GM18867 (cell line): ENCODE results near the gene SNED1.
"Not testable (repeated sequence)": the region's sequence is repeated elsewhere in the genome, so short reads cannot be mapped to it uniquely, and the experiment has no call there.

Experiments used
- ATAC-seq: cut with Tn5 transposase; IDR thresholded peaks from one replicate; pipeline ENCODE4 v1.9.1; 2021; ENCODE audit warnings: mild to moderate bottlenecking, moderate library complexity; ENCODE audit not compliant: unreplicated experiment

SNED1 gene

DNA sequence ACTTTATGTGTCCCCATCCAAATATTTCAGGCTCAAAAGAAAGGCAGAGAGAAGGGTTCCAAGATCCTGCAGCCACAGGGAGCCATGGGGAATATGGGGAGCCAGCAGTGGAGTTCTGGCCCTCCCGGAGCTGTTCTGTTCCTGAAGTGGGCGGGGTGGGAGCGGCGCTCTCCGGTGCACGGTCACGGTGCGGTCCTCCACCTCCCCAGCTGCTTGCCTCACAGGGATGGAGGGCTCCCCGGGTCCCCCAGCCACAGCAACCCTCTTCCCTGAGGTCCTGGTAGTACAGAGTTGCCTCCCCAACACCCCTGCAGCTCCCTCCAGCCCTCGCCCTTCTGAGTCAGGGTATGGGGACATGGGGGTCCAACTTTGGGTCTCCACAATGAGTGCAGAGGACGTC lies 26.2 kb upstream of the SNED1 start:
- no peak for ATAC-seq

DNA sequence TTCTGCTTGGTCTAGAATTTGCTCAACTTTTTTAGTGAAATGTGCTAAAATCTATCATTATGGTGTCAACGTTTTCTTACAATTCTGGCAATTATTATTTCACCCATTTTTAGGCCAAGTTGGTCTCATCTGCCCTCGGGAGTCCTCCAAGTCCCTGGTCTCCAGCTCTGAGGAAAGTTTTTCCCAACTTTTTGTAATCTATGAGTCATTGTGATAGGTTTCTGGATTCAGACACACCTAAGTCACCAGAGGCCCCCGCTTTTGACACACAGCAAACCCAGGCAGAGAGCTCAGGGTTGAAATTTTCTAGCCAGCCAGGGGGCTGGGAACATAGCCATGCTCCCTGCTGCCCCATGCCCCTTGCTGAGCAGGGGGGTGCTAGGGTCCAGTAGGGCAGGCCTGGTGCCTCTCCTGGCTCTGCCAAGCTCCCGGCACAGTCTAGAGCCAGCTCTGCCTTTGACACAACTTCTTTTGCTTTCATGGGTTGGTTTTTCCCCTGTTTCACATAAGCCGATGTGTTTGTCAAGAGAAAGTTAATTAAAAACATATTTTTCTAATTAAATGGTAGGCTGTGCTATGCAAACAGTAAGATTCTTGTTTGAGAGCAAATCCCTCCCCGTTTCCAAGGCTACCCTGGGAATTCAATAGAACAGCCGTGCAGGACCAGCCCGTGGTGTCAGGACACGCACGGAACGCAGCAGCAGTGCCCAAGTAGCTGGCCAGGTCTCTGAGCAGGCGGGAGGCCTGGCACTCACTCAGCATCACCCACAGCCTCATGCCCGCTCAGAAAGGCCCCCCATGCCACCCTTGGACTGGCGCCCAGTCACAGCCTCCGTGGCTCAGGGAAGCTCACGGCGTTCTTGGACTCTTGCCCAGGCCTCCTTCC lies 25.5 kb upstream of the SNED1 start:
- no peak for ATAC-seq

DNA sequence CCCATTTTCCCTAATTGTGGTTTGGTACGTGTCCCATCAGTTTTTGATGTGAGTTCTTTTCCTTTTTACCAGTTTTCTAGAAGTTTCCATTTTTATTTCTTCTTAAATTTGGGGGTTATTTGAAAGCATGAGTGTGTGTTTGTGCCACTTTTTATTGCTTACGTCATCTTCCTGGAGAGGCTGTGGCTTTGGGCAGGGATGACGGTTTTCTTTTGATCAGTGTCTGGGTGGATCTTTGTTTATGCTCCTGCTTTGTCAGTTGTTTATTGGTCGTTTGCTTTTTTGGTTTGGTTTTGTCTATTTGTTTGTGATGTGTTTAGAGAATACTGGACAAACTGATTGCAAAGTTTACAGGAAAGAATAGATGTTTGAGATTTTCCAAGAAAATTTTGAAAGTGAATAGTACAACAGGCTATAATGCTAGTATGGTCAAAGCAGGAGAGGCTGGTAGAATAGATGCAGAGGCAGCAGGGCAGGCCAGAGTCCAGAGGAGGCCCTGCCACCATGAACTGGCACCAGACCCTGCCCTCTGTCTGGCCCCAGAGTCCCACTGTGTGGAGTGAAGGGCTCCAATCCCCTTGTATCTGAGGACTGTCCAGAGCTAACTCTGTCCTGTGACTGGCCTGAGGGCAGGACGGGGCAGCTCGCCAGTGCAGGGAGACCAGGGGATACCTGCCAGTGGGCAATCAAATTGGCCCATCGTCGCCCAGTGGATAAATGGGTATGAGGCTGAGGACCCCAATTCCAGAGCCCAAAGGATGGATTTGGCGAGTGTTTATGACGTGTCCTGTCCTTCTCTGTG lies 23.4 kb upstream of the SNED1 start:
- ATAC-seq, result no peak

DNA sequence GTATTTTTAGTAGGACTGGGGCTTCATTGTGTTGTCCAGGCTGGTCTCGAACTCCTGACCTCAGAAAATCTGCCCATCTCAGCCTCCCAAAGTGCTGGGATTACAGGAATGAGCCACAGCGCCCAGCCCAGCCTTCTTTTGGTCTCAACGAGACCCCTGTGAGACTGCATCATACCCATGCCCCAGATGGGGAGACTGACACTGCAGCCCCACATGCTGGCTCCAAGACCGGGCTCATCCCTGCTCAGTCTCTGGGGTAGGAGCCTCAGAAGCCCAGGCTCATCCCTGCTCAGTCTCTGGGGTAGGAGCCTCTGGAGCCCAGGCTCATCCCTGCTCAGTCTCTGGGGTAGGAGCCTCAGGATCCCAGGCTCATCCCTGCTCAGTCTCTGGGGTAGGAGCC lies 22.5 kb upstream of the SNED1 start:
- not testable (repeated sequence) for ATAC-seq

DNA sequence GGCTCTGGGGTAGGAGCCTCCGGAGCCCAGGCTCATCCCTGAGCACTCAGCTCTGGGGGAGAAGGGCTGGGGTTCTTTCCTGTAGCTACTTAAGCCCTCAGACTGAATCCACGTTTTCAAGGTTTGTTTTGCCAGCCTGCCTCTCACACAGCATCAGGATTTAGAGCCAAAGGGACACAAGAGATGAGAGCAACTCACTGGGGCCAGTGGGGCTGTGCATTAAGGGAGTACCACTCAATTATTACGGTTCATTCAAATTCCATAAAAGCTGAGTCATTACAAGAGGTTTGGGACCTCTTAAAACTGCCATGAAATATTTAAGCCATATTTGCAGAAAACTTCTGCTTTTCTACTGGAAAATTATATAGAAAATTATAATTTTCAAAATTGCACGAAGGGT lies 17.1 kb upstream of the SNED1 start:
- ATAC-seq, result no peak

DNA sequence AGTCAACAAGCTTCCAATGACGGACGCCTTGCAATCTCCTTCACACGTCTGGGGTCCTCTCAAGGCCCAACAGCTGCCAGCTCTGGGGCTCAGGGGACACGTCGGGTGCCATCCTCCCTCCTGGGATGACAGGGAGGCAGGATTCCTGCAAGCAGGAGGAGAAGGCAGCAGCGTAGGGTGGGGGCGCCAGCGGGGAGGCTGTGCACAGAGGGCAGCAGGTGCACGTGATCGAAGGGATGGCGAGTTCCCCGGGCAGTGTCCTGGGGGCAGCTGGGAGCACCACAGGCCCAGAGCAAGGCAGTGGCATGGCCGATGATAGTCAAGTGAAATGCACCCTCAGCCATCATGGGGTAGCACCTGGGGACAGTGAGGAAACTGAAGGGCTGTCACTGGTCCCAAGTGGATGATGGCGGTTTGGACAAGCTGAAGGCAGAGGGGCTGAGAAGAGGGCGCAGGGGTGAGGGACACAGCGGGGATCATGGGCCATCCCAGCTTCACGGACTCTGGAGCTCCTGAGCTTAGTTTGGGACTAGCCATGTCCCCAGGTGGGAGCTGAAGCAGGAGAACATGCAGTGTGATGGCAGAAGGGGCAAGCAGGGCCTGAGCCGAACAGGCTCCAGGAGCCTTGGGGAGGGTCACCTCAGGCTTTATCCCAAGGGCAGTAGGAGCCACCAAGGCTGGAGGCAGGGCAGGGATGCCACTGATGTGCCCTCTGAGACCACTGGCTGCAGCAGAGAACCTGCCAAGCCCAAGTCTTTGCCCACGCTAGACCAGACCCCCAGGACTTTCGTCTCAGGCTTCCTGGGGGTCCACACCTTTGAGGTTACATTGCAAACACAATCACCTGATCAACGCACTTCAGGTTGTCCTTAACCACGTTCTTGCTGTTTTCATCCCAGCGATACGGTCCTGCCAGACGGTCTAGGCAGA lies 16.3 kb upstream of the SNED1 start:
- no peak for ATAC-seq

DNA sequence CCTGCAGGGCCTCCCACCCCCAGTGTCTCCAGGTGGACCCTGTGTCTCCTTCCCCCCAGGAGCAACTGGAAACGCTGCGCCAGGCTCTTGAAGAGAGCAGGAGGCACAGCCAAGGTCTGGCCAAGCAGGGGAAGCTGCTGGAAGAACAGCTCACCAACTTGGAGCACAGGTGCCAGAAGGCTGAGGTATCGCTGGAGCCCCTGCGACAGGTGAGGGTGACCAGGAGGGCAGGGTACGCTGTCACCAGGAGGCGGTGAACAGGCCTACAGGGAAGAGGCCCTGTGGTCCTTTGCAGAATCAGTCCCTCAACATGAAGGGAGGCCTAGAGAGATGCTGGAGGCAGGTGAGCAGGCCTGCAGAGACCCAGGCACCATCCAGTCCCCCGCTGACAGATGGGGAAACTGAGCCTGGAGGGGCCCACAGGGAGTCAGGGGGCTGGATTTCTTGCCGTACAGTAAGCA lies 15.6 kb upstream of the SNED1 start:
- ATAC-seq, result no peak

DNA sequence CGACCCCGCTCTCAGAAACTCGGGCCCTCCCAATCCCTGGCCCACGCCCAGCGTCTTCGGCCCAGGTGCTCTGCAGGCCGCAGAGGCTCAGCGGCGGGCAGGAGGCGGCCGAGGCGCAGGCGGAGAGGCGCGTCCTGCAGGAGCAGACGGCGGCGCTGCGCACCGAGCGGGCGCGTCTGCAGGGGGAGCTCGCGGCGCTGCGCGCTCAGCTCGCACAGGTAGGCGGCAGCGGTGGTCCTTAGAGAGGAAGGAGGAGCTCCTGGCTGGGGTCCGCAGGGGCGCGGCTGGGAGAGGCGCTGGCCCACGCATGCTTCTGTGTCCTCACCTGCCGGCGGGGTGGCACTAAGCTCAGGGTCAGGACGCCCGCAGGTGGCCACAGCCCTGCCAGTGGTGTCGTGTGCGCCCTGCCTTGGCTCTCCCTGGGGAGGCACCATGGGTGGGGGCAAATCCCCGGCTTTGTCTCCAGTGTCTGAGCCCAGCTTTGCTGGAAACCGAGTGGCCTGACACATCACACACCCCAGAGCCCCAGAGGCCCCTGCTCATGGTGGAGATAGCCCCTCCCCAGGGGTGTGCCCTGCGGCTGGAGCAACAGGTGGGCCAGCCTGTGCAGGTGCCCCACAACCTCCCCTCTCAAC lies 14.9 kb upstream of the SNED1 start:
- no peak for ATAC-seq

DNA sequence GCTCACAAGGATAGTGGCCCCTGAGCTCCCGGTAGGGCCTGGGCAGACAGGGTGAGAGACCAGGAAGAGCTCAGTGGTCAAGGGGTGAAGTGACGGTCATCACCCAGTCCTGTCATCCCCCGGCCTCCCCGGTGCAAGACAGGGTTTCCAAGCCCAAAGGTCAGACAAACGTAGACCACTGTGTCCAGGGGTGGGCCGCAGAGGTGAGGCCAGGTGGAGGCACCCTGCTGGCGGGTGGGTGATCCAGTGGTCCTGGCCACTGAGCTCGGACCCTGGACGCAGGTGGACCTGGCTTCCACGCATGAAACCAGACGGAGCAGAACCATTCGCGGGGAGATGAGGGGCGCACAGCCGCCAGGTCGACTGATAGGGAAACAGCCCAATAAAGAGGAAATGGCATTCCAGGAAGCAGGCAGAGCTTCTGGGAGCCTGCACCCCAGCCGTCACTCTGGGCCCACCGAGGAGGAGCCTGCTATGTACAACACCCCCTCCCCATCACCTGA lies 14.4 kb upstream of the SNED1 start:
- ATAC-seq, result no peak

DNA sequence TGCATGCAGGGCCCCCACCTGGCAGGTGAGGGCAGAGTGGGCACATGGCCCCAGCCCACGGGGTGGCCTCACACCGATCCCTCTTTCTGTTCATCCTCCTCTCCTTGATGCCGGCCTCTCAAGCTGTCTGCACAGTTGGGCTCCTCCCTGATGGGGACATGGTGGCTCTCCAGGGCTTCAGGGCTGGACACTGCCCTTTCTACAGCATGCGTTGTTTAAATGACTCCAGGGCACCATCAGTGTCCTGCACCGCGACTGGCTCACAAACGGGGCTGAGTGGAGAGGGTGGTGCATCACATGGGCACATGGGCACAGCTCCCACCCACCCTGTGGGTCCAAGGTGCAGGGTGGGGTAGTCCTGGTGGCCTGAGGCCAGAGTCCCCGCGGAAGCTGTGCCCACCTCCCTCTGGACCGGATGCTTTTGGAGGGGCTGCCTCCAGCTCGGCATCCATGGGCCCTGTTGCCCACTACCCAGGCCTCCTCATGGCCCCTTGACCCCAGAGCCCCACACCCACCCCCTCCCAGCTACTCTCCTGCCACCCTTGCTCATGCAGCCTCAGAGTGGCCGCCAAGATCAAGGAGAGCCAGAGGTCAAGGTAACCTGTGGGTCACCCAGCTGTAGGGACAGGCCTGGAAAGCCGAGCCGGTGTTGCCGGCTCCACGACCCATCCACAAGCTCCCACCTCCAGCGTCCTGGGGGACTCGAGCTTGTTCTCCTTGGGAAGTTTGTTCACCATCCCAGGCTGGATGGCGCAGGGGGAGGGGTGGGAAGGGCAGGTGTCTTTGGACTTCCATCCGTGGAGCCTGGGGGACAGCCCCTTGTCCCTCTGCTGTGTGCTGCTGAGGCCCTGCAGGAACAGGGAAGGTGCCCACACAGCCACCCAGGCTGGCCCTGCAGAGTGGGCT lies 12.3 kb upstream of the SNED1 start:
- ATAC-seq, result no peak

DNA sequence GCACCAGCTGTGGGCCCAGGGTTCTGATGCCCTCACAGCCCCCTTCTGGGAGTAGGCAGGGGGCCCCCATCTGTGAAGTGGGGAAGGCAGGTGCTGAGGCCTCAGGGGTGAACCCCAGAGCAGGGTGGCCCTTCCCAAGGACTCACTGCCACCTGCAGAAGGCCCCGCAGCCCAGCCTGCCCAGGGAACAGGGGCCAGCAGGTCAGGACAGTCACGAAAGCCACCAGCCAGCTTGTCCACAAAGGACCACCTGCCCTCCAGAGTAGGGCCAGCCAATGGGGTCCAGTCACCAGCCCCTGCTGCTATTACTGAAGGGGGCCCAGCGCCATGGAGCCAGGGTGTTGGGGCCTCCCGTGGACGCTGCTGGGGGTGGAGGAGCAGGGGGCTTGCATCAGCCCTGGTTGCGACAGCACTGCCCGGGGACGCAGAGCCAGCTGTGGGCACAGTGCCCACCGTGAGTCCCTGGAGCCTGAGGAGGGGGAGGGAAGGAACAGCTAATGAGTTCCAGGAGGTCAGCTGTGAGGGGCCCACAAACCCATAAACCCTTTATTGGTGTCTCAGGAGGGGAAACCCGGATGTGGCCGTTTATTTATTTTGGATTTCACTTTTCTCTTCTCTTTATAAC lies 11.5 kb upstream of the SNED1 start:
- ATAC-seq, result no peak

DNA sequence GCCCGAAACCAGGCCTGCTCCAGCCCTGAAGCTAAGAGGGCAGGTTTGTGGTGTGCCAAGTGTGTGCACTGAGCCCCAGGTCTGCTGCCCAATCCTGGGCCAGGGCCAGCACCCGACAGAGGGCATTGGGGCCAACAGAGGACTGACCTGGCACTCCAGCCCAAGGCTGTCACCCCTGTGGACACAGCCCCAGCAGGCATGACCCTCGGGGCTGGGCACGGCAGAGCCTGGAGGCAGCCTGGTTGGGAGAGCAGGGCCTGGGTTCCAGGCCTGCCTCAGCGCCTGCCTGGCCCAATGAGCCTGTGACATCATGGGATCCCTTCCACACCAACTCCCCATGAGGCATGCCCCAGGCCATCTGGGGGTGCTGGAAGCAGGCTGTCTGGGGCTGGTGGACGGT lies 10.8 kb upstream of the SNED1 start:
- ATAC-seq, result no peak

DNA sequence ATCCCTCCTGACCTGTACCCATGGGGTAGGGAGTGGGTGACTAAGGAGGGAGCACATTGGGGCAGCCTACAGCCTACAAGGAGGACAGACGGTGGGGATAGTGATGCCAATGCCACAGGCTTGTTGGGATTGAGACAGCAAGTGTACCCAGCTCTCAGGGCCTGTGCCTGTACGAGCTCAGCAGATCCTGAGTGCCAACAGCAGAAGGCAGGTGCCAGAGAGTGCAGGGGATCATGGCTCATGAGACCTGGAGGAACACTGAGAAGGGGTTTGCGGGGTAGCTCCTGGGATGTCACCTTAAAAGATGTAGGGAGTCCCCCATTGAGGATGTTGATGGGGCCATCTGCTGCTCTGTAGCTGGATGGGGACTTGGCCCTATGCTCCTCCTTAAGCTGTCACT lies 10.3 kb upstream of the SNED1 start:
- no peak for ATAC-seq

DNA sequence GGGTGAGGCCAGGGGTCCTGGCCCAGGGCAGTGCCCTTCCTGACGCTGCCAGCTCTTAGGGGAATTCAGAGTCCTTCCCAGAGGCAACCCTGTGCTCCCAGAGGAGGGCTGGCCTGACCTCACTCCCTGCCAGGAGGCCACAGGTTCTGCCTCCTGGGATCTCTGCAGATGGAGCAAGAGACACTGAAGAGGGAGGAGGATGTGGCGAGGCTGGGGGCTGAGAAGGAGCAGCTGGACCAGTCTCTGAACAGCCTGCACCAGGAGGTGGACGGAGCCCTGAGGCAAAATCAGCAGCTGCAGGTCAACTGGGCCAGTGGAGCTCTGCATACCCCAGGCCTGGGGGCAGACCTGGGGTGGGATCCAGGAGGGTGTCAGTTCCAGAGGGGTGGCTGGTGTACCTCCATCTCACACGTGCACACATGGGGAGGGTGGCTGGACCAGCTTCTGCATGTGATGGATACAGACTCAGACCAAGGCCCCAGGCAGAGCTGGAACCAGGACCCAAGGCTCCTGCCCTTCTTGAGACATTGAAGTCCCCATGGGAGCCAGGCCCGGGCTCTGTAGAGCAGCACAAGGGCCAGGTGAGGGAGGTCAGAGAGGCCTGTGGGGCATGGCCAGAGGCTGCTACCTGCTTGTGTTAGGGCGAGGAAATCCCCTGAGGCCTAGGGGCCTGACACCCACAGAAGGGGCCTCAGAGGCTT lies 9.7 kb upstream of the SNED1 start:
- ATAC-seq, result no peak

DNA sequence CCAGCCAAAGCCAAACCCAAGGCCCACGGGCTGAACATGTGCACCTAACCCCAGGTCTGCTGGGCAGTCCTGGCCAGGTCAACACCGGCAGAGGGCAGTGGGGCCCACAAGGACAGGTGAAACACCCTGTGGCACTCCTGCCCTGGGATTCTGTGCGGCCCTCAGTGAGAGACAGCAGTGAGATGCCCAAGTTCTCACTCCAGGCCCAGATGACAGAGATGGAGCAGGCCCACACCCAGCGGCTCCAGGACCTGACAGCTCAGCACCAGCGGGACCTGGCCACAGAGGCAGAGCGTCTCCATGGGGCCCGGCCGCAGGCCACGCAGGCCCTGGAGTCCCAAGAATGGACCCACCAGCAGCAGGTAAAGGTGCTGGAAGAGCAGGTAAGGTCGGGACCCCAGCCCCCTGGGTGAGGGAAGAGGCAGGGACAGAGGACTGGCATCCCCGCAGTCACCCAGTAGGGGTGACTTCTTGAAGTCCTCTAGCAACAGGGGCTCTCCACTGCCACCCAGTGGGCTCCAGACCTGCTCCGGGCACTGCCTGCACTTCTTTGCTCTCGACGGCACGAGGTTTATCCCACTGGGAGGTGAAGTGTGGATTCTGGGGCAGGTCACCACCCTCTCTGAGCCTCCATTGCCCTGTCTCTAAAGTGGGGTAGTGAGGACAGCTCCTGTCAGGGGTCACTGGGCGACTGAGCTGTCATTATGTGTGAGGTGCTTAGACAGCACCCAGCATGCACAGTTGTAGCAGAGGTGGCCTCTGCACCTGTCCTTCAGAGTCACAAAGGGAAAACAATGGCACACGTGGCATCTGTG lies 8.8 kb upstream of the SNED1 start:
- no peak for ATAC-seq

DNA sequence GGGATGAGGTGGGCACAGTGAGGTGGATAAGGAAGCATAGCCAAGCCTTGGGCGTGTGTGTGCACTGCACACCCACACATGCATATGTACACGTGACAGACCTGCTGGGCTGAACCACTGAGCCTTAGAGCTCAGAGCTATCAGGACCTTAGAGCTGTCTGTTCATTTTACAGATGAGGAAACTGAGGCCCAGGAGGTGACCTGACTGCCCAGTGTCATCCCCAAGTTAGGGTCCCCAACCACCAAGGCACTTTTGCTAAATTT lies 8.2 kb upstream of the SNED1 start:
- ATAC-seq, result no peak

DNA sequence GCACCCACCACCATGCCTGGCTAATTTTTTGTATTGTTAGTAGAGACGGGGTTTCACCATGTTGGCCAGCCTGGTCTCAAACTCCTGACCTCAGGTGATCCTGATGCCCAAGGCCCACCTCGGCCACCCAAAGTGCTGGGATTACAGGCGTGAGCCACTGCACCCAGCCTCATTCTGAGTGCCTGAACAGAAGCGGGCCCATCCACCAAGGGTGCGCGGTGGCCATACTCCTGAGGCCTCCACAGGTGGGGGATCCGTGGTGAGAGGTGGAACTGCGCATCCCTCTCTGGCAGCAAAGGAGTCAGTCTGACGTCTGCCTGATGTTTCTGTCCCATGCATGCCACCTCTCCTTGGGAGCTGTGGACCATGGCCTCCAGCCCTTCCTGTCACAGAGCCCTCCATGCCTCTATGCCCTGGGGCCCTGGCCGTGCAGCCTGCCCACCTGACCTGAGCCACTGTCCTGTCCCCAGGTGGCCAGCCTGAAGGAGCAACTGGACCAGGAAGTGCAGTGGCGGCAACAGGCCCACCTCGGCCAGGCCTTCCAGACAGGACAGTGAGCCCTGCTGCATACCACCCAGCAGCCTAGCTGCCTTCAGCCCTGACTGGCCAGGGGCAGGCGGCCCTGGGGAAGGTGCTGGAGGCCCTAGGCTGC lies 7.6 kb upstream of the SNED1 start:
- ATAC-seq, result no peak
